CD4-positive, alpha-beta T cell treated with Interleukin-17A for 4 hours (primary cell): ENCODE results near the gene KRT83.
"Not testable (repeated sequence)": the region's sequence is repeated elsewhere in the genome, so short reads cannot be mapped to it uniquely, and the experiment has no call there.

Experiments
- DNase-seq: peaks from one replicate; pipeline ENCODE4 v3.0.0-alpha.2; 2020; ENCODE audit warnings: mixed read lengths

The KRT83 gene

GRCh38 chr12:52352951-52353350, 31.8 kb upstream of the KRT83 start:
- DNase-seq, result no peak

DNA sequence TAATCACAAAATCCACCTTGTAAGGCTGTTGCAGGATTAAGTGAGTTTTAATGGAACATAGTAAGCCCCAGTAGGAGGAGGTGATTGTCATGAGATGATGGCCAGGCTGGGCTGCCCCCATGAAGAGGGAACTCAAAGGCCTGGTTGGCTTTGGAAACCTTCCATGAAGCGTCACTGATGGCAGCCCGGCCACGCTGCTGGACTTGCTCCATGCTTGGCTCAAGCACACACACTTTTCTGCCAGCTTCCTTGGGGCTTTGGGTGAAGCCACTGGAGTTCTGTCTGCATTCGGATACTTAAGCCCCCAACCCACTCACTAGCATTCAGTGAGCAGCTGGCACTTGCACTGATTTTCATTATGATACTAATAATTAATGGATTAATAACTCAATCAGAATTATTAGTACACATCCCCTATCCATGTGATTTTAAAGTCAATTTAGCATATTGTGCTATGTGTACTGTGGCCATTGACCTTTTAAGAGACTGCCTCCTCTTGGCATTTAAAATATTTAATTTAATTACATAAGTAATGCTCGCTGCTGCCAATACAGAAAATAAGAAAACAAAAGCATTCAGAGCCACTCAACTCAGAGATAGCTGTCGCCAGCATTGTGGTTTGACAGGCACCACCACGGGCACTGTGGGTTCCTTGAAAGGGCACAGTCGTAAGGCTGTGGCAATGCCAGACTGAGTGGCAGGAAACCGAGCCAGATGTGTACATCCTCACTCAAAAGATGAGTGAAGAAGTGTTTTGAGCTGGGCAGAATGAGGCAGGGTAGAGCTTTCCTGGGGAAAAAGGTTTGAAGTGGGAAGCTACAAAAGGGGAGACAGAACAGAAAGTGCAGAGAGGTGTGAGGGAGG, 30.2 kb upstream of the KRT83 start:
- DNase-seq, result peak; percentile 68

DNA sequence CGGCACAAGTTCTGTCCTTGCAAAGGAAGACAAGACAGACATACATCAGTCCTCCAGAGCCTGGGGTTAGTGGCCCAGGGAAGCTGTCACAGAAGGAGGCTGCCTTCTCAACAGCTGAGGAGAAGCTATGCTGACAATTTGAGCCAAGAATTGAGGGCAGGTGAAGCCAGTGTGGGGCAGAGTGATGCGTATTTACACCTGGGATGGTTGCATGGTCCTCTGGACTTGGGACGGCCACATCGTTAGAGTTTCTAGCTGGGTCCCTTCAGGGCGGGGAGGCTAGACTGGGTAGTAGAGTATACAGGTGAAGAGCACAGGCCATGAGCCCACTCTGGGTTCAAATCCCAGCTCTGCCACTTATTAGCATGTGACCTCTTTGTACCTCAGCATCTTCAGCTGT, 29.6 kb upstream of the KRT83 start:
- no peak for DNase-seq

DNA sequence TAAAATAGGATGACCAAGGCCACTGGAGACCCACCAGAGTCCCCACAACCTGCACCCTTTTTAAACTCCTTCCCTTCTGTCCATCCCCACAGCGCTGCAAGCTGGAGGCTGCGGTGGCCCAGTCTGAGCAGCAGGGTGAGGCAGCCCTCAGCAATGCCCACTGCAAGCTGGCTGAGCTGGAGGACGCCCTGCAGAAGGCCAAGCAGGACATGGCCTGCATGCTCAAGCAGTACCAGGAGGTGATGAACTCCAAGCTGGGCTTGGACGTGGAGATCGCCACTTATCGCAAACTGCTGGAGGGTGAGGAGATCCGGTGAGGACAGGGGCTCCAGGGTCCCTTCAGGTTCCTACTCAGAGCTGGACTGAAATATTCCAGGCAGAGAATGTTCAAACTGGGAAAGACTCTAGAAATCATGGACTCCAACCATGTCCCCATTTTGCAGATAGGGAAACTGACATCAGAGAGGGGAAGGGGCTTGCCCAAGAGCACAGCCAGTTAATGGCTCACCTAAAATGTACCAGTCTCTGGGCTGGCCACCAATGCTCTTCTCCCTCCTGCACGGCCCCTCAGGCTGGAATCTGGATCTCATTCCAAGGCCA, 28.9 kb upstream of the KRT83 start:
- DNase-seq, result no peak

DNA sequence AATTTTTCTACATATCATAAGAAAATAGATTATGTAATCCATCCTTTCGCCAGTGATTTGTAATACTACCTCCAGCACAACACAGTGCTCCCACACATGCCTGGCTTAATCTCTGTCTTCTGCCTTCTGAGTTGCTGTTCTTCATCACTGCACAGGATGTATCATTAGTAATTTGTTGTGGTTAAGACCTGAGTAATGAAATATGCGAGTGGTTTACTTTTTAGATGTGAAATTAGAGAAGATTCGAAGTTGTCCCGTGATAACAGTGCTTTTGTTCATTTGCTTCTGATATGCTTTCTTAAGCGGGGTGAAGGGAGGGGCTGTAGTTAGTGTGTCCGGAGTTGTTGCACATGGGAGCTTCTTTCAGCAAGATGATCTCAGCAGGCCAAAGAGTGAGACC, 28.0 kb upstream of the KRT83 start:
- DNase-seq, result no peak

DNA sequence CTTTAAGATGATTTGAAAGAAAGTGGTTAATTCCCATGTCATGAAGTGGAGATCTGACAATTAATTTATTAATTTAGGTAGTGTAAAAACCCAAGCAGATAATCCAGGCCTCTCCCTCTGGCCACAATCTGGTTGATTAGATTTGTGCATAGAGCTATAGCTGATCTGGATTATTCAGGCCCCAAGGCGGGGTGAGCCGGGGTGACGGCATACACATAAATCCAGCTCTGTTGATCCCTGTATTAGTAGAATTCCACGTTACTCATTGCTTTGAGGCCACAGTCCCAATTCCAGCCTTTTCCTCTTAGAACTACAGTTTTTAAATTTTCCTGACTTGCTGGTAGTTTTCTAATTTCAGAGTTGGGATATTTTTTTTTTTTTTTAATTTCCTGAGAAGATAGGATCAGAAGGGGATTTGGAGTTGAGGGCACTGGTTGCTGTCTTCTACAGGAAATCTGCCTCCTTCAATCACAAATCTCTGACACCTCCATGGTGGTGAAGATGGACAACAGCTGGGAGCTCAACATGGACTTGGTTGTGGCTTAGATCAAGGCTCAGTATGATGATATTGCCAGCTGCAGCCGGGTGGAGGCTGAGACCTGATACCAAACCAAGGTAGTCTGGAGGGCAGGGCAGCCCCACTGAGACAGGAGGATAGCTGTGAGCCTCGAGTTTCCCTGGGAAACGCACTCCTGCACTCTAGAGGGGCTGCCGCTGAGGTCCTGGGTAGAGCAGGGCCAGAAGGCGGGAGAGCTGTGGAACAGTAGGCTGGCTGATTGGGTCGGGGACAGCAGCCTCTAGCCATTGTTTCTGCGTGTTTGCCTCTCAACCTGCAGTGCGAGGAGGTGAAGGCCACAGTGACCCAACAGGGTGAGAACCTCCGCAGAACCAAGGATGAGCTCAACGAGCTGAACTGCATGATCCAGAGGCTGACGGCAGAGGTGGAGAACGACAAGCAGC, 26.6 kb upstream of the KRT83 start:
- no peak for DNase-seq

DNA sequence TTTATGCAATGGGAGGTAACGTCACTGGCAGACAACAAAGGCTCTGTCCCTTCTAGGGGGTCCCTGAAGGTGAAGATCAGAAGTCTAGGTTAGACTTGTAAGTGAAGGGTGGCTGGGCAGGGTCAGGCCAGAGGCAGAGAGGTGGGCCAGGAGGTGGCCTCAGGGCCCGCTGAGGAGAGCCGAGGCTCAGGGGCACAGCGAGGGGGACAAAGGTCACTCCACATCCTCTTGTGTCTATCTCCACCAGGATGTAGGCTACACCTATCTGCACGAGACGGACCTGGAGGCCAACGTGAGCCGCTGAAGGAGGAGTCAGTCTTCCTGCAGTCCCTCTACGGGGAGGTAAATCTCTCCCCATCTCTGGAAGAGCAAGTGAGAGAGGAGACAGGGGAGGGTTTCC, 25.8 kb upstream of the KRT83 start:
- no peak for DNase-seq

DNA sequence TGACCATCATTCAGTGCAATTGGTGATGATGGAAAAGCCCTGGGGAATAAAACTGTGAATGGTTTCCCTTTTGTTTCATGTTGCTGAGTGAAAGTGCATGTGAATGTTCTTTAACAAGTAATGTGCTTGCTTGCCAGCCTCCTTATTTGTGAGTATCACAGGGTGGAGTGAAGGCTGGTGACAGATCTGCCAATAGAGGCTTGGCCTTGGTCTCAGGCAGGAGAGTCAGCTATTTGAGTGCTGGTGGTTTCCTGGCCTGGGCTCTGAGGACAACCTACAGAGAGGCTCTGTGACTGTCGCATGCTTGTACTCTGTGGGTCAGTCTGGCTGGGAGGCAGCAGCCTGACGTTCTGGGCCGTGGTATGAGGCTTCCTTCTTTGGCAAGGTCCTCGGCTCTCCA, 25.4 kb upstream of the KRT83 start:
- no peak for DNase-seq

GRCh38 chr12:52345041-52345440, 23.8 kb upstream of the KRT83 start:
- DNase-seq, result not testable (repeated sequence)

- DNase-seq, result no peak
Measured at GRCh38 chr12:52344111-52344510, 22.9 kb upstream of the KRT83 start.

- no peak for DNase-seq
Measured at GRCh38 chr12:52343550-52343949, 22.4 kb upstream of the KRT83 start.

GRCh38 chr12:52342781-52343490, 21.7 kb upstream of the KRT83 start:
- no peak for DNase-seq

DNA sequence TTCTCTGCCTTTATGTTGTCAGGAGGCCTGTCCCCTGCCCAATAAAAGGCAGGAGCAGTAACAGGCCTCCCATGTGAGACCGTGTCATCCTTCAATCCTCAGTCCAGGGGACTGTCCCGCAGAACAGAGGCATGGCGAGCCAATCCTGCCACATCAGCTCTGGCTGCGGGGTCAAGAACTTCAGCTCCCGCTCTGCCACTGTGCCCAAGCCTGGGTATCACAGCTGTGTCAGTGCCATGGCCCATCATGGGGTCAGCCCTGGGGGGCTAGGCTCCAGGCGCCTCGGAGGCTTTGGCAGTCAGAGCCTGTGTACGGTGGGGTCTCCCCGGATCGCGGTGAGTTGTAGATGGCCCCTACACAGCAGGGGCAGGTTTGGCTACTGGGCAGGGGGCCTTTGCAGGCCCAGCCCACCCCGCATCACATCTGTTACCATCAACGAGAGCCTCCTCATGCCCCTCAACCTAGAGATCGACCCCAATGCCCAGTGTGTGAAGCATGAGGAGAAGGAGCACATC, 19.9 kb upstream of the KRT83 start:
- DNase-seq, result no peak

DNA sequence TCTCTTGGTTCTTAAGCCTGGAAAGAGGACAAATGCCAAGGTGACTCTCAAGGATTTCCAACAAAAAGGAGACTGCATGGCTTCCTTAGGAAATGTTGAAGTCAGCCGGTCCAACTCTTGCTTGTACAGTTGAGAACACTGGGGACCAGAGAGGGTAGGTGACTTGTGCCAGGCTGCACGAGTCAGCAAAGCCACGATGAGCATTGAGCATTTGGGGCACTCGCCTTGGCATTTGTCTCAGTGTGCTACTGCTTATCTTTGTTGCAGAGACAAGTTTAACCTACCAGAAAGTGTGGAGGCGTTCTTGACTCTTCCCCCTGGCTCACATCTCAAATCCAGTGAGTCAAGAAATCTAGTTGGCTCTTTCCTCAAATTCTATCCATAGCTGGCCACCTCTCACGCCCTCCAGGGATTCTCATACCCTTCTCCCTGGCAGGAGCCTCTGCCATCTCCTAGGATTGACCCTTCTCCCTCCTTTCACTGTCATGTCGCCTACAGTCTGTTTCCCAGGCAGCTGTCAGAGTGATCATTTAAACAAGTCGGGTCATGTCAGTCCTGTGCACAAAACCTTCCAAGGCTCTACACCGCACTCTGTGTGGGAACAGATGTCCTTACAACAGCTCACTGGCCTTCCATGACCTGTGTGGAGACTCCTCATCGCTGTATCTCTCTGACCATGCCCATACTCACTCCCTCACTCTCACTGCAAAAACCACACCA, 17.2 kb upstream of the KRT83 start:
- DNase-seq, result no peak

DNA sequence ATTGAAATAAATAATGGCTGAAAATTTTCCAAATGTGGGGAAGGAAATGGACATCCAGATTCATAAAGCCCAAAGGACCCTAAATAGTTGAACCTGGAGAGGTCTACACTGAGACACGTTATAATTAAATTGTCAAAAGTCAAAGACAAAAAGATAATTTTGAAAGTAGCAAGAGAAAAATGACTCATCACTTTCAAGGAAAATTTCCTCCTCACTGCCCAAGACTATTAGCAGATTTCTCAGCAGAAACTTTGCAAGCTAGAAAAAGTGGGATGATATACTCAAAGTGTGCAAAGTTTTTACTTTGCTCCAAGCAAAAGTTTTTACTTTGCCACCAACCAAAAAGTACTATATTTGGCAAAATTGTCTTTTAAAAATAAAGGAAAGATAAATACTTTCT, 15.9 kb upstream of the KRT83 start:
- DNase-seq, result no peak

- no peak for DNase-seq
Measured at GRCh38 chr12:52336641-52337040, 15.4 kb upstream of the KRT83 start.

DNA sequence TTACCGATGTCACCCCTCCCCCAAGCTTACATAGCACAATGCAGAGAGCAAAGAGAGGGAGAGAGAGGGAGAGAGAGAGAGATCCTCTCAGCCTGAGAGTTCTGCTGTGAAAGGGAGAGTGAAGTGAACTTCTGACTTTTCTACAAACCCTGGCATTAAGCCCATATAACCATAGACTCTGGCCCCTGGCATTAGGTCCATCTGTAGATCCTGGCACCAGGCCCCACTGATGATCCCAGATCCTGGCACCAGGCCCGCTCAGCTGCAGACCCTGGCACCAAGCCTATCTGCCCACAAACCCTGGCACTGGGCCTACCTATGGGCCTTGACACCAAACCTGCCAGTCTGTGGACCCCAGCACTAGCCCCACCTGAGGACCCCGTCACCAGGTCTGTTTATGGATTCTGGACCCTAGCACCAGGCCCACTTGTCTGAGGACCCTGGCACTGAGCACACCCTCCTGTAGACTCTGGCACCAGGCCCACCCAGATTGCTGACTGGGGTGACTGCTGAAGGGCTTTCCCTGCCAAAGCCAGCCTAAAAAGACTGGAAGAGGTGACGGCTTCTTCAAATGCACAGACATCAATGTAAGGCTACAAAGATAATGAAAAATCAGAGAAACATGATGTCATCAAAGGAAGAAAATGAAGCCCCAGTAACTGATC, 14.5 kb upstream of the KRT83 start:
- no peak for DNase-seq

- DNase-seq, result no peak
Measured at GRCh38 chr12:52334185-52334584, 13.0 kb upstream of the KRT83 start.

- no peak for DNase-seq
Measured at GRCh38 chr12:52333321-52333720, 12.1 kb upstream of the KRT83 start.

DNA sequence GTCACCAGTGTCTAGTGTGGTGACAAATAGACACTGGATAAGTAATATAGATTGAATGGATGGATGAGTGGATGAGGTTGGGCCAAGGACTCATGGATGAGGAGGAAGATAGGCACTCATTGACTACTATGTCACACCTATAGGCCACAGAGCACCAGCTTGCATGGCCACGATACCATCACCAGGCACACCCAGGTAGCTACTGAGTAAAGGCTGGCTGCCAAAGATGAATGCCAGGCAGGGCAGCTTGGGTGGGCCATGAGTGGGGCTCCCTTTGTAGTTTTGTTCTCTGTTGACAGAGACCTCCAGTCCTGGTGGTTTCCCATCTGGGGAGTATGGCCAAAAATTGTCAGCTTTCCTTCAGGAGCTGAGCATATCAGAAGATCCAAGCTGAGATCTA, 11.2 kb upstream of the KRT83 start:
- no peak for DNase-seq

- no peak for DNase-seq
Measured at GRCh38 chr12:52331833-52332232, 10.6 kb upstream of the KRT83 start.
